GM19463 (cell line): ENCODE measurements around the gene PCDH9.

Source experiments
- ATAC-seq: cut with Tn5 transposase; IDR thresholded peaks from one replicate; pipeline ENCODE4 v1.9.1; 2021; ENCODE audit warnings: mild to moderate bottlenecking, moderate library complexity; ENCODE audit not compliant: unreplicated experiment

The PCDH9 gene

GRCh38 chr13:67167420-67167819 is 62.7 kb downstream of the PCDH9 start:
- no peak for ATAC-seq

- no peak for ATAC-seq
Measured at GRCh38 chr13:67161176-67161575, 69.0 kb downstream of the PCDH9 start.

- ATAC-seq: no peak
Measured at GRCh38 chr13:67158903-67159302, 71.2 kb downstream of the PCDH9 start.

GRCh38 chr13:67156723-67157060 is 73.4 kb downstream of the PCDH9 start:
- ATAC-seq: no peak

GRCh38 chr13:67155898-67156722 is 74.0 kb downstream of the PCDH9 start:
- ATAC-seq: no peak

- ATAC-seq: no peak
Measured at GRCh38 chr13:67152085-67152484, 78.1 kb downstream of the PCDH9 start.

GRCh38 chr13:67151652-67152051 is 78.5 kb downstream of the PCDH9 start:
- no peak for ATAC-seq

- no peak for ATAC-seq
Measured at GRCh38 chr13:67150608-67151007, 79.5 kb downstream of the PCDH9 start.

- no peak for ATAC-seq
Measured at GRCh38 chr13:67148161-67148571, 82.0 kb downstream of the PCDH9 start.

GRCh38 chr13:67147342-67148133 is 82.6 kb downstream of the PCDH9 start:
- ATAC-seq: no peak

- ATAC-seq: no peak
Measured at GRCh38 chr13:67146523-67147130, 83.5 kb downstream of the PCDH9 start.

GRCh38 chr13:67145950-67146349 is 84.2 kb downstream of the PCDH9 start:
- ATAC-seq: no peak

- ATAC-seq: no peak
Measured at GRCh38 chr13:67143544-67144115, 86.5 kb downstream of the PCDH9 start.

- no peak for ATAC-seq
Measured at GRCh38 chr13:67140006-67140405, 90.1 kb downstream of the PCDH9 start.

GRCh38 chr13:67139551-67139950 is 90.6 kb downstream of the PCDH9 start:
- no peak for ATAC-seq

GRCh38 chr13:67138970-67139369 is 91.2 kb downstream of the PCDH9 start:
- ATAC-seq: no peak

GRCh38 chr13:67137044-67137735 is 92.9 kb downstream of the PCDH9 start:
- no peak for ATAC-seq

GRCh38 chr13:67136157-67136556 is 94.0 kb downstream of the PCDH9 start:
- ATAC-seq: no peak

- no peak for ATAC-seq
Measured at GRCh38 chr13:67135356-67135755, 94.8 kb downstream of the PCDH9 start.

GRCh38 chr13:67134417-67135129 is 95.6 kb downstream of the PCDH9 start:
- ATAC-seq: no peak
